SH-SY5Y (cell line): ENCODE measurements around the gene STX16.

Experiments used
- GATA2 ChIP-seq: IDR thresholded peaks from 2 replicates; pipeline ENCODE4 v1.6.1; 2011; ENCODE audit warnings: mild to moderate bottlenecking, low read depth, low read length
- GATA3 ChIP-seq: IDR thresholded peaks from 2 replicates; pipeline ENCODE4 v1.6.1; 2011; ENCODE audit warnings: low read depth, mild to moderate bottlenecking, low read length, moderate library complexity

The STX16 gene

DNA sequence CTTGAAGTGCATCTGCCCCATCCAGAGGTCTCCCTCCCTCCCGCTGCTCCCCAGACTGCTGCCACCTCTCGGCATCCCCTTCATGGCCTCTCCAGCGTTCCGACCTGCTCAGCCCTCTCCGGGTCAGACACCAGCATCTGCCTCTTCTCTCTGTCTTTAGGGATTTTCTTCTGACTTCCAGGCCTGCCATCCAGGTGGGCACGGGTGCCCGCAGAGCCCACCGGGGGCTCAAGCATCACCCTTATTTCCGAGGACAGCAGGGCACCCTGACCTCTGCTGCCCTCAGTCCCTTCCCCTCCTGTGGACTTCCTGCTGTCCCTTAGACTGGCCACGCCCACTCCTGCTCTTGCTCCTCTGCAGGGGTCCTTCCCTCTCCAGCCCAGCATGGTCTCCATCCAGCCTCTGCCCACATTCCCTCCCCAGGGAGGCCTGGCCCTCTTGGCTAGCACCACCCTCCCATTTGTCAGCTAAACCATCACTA is 44.9 kb downstream of the STX16 start:
- no peak for TF ChIP-seq GATA2
- TF ChIP-seq GATA3, result no peak

DNA sequence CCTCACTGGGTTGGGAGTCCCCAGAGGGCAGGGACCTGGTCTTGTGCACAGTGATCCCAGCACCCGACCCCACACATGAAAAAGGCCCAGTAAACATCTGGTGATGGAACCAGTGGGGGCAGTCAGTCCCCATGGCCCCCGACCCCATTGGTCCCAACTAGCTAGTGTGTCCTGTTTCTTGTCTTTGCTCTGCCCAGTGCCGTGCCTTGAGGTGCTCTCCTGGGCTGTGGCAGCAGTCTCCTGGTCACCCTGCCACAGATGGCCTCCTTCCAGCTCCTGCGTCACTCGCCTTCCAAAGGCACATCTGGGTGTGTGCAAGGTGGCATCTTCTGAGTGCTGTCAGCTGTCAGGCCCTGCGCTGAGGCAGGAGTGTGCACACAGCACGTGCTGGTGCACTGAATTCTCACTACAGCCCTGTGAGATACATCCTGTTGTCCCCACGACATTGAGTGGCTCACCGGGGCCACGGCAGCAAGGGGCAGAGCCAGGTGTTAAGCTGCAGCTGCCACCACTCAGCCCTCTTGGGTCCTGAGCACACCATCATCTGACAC is 45.4 kb downstream of the STX16 start:
- TF ChIP-seq GATA3 (no peak), GATA2 (no peak)

DNA sequence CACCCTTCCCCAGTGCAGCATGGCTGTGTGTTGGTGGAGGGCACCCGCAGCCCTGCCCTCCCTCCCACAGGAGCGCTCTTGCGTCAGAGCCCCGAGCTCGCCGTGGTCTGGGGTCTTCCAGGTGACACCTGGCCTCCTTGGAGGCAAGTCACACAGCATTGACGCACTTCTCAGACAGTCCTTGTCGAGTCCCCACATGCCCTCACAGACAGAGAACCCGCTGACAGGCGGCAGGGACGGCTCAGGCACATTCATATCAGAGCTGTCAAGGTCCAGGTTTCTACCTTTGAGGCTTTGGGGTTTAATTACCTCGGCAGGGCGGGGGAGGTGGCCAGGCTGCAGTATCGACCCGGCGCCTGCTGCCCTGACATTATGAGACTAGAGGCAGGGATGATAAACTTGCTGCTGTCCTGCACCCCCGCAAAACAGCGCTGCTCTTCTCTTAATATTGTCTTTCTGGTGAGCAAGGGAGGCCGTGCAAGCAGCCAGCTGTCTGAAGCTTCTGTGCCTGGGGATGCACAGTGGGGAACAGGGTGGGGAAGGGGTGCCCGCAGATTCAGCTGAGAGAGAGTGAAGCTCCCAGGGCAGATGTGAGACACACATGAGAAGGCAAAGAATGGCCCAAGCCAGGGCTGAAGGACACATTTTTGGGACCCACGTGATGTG is 46.3 kb downstream of the STX16 start:
- TF ChIP-seq GATA2, result no peak
- TF ChIP-seq GATA3, result no peak

DNA sequence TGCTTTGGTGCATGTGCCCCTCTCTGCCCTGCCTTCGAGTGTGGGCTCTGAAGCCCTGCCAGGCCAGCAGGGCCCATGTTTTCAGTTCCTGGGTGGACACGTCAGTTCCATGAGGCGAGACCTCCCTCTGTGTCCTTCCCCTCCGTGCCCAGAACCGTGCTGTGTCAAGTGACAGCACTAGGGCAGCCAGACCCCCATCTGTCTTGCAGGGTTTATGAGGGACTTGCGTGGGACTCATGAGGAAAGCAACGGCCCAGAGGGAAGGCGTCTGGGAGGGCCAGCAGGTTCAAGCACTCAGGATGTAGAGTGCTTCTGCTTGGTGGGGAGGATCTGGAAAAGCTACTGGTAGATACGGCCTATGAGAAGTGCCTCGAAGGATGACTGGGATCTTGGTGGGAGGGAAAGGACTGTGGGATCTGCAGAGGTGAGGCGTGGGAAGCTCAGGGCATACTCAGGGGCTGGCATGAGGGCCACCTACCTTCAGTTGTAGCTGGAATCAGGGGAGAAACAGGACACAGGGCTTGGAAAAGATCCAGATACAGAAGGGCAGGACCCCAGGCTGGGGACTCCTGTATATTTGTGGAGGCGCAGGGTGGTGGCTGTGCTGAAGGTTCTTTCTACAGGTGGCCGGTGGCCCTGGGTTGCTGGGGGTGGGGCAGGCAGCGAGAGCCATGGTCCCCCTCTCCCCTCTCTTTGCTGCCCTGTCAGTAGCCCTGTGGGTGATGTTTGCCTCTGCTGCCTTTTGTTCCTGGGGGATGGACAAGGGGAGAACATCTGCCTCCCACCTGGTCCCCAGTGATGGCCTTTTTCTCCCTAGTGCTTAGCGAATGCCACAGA is 47.0 kb downstream of the STX16 start:
- TF ChIP-seq GATA3 (no peak), GATA2 (no peak)

DNA sequence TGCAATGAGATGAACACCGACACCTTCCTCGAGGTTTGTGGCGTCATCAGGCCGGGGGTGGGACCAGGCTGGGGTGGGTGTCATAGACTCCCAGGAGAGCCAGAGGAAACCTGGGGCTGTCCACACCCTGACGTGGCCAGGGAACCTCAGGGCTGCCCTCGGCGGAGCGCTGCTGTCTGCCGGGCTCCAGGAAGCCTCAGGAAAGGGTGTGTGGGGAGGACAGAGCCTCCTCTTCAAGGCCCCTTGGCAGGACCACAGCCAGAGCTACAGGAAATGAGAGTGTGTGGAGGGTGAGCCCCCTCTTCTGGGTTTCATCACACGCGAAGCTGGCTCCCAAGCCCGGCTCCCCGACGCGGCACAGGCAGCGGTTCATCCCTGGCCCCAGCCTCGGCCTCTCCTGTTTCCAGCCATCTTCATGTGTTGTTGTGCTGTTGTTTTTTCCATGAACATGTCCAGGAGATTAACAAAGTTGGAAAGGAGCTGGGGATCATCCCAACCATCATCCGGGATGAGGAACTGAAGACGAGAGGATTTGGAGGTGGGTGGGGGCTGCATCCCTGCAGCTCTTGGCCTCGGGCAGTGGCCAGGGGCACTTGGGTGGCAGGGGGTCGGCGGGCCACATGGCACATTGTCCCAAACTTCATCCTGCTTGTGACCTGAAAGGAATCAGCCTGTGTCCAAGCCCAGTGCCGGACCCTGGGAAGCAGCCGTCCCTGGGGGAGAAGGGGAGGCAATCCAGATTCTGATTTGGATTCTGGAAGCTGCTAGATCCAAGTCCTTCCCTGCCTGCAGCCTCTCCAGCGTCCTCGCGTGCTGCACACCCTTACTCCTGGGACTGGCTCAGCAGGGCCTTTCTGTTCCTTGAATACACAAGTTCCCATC is 47.9 kb downstream of the STX16 start:
- no peak for TF ChIP-seq GATA3
- no peak for TF ChIP-seq GATA2

DNA sequence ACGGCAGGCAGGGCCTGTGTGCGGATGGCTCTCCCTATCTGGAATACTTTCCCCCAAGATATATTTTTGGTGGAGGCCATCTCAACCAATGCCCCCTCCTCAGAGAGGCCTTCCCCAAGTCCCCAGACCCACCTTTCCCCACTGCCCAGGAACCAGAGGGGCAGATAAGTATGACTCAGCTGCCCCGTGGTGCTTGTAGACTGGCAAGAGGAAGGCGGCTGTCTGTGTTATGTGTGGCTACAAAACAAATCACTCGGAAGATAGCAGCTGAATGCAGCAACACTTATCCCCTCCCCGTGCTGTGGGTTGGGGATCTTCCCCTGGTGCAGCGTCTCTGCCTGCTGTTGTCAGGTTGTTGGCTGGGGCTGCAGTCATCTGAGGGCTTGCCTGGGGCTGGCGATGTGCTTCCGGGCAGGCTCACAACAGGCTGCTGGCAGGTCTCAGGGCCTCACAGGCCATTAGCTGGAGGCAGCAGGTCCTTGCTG is 48.6 kb downstream of the STX16 start:
- TF ChIP-seq GATA2 (no peak), GATA3 (no peak)

DNA sequence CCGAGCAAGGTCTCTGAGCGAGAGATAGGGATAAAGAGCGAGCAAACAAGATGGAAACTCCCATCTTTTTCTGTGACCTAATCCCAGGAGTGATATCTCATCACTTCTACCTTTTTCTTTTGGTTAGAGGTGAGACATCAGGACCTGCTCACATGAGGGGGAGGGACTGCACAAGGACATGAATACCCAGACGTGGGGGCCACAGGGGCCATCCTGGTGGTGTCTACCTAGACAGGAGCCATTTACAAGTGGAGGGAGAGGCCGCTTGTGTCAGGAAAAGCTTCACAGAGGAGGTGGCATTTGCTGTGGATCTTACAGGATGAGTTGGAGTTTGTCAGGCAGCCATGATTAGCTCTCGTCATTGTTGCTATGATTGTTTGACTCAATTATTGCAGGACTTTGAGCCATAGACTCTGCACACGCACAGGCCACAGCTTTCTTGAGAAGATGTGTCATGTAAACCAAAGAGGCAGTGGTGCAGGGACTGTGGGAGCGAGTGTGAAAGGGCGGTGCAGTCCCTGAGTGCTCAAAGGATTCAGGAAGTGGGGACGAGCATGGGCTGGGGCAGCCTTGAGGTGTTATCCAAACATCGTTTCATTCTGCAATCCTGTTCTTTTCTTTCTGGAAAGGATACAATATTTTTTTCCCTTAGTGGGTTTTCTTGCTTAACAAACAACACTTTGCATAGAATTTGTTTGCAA is 49.2 kb downstream of the STX16 start:
- TF ChIP-seq GATA3, result no peak
- TF ChIP-seq GATA2, result no peak

DNA sequence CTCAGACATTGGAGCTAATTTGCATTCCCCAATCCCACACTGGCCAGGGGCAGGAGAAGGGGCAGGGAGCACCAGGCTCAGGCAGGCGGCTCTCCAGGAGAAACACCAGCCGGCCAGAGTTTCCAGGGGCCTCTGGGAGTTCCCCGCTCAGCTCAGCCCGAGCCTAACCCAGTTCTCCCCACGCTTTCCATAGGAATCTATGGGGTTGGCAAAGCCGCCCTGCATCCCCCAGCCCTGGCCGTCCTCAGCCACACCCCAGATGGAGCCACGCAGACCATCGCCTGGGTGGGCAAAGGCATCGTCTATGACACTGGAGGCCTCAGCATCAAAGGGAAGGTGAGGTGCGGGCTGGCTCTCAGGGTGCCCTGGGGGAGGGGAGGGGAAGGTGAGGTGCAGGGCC is 49.7 kb downstream of the STX16 start:
- TF ChIP-seq GATA2, result no peak
- TF ChIP-seq GATA3, result no peak

DNA sequence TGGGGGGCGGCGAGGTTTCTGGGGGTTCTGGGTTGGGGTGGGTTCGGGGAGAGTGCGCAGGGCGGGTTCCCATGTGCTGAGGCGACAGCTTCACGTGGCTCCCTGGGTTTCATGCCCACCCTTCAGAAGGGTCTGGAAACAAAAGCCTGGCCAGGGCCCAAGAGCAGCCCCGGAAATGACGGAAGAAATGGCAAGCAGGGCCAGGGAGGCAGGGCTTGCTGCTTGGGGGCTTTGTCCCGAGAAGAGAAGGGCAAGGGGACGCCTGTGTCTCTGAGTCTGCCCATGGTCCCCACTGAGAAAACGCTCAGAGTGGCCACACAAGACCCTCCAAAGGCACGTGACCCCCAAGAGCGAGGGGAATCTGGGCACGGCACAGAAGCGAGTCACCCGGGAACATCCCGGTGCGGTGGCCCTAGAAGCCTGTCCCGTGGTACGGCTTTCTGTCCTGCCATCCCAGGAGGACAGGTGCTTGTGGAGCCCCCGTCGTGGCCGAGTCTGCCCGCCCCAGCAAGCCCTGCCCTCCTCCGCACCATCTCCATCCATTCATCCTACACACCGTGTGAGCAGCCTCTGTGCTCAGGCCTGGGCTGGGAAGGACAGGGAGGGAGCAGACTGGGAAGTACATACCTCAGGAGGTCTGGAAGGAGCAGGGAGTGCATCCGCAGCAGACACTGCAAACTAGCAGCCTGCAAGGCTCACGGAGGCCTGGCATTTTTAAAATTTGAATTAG is 50.5 kb downstream of the STX16 start:
- TF ChIP-seq GATA2 (no peak), GATA3 (no peak)

DNA sequence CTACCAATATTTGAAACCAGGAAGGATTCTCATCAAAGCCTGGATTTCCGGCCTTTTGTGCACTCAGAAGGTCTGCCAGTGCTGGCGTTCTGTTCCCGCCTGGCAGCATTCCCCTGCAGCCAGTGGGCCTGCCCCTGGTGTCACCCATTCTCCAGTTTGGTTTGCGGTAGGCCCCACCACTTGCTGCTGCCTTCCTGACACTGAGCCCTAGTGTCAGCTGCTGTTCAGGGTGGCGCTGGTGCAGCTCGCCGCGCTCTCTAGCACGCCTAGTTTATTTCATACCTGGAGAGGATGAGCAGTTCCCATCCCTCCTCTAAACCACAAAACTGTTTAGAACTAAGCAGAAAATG is 51.1 kb downstream of the STX16 start:
- TF ChIP-seq GATA2 (no peak), GATA3 (no peak)

DNA sequence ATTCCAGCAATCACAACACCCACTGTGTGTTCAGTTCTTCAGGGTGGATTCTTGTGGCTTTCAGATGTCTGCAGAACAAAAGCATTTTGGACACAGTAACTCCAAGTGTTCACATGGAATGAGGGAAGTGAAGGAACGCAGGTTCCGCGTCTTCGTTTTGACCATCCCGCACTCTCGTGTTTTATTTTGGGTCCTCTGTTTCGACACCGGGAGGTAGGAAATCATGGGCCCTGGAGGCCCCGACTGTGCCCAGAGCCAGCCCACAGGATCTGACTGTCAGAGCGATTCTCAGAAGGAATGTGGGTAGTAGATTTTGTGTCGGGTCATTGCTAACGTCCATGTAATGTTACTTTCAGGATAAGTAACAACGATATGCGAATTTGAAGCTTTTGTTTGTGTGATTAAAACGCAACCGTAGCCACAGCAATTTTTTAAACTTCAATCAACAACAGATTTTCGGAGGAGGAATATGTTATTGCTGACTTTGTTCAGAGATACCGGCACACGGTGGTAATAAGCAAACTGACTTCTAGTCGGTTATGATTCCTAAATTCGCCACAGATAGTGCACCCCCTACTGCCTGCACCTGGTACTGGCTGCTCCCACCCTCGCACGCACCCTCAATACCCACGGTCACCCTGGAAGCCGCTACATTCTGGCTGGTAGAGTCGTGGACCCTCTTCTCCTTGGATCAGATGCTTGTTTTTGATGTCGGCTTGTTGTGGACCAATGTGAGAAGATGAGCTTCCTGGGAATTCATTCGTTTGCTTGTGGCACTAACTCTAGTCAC is 52.0 kb downstream of the STX16 start:
- TF ChIP-seq GATA2, result no peak
- TF ChIP-seq GATA3, result no peak

DNA sequence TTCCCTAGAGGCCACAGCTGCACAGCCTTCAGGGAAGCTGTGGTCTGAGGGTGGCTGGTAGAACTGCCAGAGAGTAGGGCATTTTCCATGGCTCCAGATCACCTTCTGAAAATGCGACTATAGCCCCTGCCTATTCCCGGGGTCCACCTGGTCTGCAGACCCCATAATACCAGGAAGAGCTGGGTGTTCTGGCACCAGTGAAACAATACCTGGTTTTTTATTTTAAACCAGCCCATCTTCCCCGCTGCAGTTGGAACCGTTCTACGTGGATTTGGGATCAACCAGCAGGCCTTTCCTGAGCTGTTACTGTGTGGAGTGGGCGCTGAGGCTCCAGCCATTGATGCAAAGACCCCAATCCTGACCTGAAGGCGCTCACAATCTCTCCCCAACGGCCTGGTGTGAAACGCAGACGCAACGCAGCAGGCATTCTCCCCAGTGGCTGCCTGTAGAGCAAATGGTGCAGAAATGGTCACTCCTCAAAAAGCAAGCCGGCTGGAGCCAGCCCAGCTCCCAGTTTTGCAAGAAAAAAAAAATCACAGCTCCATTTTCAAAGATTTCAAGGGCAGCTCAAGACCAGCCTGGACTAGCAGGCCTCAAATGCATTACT is 52.8 kb downstream of the STX16 start:
- TF ChIP-seq GATA3, result no peak
- TF ChIP-seq GATA2, result no peak

DNA sequence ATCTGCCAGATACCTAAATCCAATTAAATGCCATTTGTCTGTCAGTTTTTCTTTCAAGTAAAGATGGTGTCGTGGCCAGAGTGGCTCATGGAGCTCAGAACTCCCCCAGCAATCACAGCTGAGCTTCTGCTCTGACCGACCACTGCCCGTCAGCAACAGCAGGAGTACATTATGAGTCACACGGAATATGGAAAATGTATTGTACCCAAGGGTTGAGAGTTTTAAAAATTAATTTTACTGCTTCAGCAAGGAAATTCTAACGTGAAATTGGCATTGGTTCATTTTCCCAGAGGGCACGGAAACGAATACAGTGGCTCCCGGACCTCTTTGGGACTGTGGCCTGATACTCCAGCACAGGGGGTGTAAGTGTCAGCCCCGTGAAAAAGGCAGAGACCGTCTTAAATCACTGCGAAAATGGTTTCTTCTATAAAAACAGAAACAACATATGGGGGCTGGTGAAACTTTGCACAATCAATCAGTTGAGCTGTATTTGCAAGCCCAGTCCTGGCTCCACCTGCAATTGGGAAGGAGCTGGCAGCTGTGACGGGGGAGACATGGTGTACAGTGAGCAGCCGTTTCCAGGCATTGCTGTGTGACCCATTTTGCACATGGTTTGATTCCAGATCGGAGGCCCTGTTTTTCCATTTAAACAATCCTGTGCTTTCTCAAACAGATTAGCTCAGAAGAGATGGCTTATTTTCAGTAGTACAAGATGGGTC is 54.3 kb downstream of the STX16 start:
- TF ChIP-seq GATA2, result no peak
- TF ChIP-seq GATA3, result no peak
